ENCODE results near the gene HSD17B10.
"Not testable (repeated sequence)": the region's sequence is repeated elsewhere in the genome, so short reads cannot be mapped to it uniquely, and the experiment has no call there.

GRCh38 chrX:53420351-53420750, 13.8 kb downstream of the HSD17B10 start:
- TF ChIP-seq CTCF (IDR thresholded peaks at IDR 0.05; ENCODE audit: low read depth, low read length, missing input control); EGR1 (IDR thresholded peaks at IDR 0.05; ENCODE audit: low read depth in 2 of 2); TAF1 (conservative IDR thresholded peaks at IDR 0.05); ATF3 (IDR thresholded peaks at IDR 0.05); JUND (IDR thresholded peaks at IDR 0.05); GABPA (IDR thresholded peaks at IDR 0.05 in 1 of 2, conservative IDR thresholded peaks at IDR 0.05 in 1 of 2); YY1 (IDR thresholded peaks at IDR 0.05): not testable (repeated sequence)
